Measurements from ENCODE around the gene ARRDC1.
"Not testable (repeated sequence)": the region's sequence is repeated elsewhere in the genome, so short reads cannot be mapped to it uniquely, and the experiment has no call there.

ARRDC1 gene

GRCh38 chr9:137605121-137606004 is at the start of gene ARRDC1:
ARRDC1 (plus strand) TSS chr9:137605686; CDS start chr9:137605718, 32 bp downstream.
- peak; percentile 91 for DNase-seq

GRCh38 chr9:137556069-137556838 is 49.2 kb upstream of the ARRDC1 start:
- no peak for DNase-seq

- DNase-seq: no peak
Observed at GRCh38 chr9:137558127-137558526, 47.4 kb upstream of the ARRDC1 start.

DNA sequence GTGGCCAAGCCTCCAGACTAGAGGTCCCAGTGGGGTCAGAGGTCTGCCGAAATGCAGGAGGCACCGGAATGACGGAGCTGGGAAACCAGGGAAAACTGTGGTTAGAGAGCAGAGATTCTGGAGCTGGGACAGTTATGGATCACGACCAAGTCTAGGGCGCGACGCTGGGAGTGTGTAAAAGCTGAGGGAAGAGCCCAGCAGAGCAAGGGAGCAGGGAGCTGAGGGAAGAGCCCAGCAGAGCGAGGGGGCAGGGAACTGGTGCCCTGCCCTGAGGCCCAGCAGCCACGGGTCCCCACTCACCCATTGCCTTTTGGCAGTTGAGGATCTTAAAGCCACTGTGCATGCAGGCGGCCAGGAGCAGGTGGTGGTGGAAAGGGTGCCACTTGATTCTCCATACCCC is 41.4 kb upstream of the ARRDC1 start:
- no peak for DNase-seq

- DNase-seq: no peak
Observed at GRCh38 chr9:137564817-137565411, 40.6 kb upstream of the ARRDC1 start.

DNA sequence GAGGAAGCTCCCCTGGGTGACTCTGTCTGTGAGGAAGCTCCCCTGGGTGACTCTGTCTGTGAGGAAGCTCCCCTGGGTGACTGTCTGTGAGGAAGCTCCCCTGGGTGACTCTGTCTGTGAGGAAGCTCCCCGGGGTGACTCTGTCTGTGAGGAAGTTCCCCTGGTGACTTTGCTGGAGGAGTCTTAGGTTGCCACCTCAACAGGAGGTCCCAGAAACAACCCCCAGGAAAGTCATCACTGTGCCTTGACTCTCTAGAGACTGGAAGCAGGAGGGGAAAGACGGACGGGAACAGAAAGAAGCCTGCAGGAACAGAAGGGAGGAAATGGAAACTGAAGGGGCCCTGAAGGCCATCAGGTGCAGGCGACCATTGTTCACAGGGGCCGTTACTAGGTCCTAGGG is 37.0 kb upstream of the ARRDC1 start:
- DNase-seq: not testable (repeated sequence)

DNA sequence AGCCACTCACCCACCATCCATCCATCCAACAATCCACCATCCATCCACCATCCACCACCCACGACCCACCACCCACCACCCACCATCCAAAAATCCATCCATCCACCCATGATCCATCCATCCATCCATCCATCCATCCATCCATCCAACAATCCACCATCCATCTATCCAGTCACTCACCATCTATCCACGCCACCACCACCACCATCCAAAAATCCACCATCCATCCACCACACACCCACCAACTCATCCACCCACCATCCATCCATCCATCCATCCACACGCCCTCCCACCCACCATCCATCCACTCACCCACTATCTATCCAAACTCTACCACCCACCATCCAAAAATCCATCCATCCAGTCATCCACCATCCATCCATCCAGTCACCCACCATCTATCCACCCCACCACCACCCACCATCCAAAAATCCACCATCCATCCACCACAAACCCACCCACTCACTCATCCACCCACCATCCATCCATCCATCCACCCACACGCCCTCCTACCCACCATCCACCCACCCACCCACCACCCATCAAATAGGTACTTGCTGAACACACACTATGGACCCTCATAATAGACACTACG is 35.8 kb upstream of the ARRDC1 start:
- no peak for DNase-seq

DNA sequence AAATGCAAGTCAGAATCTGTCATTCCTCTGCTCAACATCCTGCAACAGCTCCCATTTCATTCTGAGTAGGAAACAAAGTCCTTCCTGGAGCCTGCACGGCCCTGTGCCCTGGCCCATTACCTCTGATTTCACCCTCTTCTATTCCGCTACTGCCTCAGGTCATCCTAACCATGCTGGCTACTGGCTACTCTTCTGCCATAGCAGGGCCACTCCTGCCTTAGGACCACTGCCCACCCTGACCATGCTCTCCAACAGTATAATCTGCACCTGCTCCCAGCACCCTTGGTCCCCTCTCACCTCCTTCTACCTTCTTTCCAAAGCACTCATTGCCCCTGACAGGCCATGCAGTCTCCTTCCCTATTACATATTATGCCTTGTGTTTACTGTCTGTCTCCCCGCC is 34.9 kb upstream of the ARRDC1 start:
- no peak for DNase-seq

DNA sequence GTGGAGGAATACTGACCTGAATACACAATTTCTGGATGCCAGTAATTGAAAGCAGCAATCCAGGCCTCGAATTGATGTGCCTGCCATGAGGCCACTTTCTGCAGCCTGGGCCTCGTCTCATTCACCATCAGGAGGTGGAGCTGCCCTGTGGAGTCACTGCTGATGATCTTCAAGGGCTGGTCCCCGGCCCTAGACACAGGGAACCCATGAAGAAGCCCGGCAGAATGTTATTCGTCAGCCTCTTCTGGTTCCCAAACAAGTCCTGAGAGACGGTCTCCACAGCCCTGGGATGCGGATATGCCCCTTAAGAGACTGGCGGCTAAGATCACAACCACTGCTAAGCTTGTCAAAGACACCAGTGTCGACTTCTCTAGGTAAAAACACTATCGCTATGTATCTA is 31.3 kb upstream of the ARRDC1 start:
- DNase-seq: no peak

DNA sequence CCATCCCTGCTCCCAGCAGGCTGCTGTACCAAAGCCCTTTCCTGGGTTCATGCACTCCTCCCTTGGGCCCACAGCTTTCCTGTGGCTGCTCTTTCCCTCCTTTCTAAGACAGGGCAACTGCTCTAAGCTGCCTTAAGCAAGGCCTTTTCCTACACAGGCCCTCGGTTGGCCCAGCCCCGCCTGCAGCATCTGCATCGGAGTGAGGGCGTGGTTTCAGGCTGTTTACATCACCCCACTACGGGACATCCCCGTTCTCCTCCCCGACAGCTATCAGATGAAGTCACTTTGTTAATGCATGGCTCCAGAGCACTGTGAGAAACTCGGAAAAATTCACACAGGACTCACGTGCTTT is 30.1 kb upstream of the ARRDC1 start:
- DNase-seq: no peak

DNA sequence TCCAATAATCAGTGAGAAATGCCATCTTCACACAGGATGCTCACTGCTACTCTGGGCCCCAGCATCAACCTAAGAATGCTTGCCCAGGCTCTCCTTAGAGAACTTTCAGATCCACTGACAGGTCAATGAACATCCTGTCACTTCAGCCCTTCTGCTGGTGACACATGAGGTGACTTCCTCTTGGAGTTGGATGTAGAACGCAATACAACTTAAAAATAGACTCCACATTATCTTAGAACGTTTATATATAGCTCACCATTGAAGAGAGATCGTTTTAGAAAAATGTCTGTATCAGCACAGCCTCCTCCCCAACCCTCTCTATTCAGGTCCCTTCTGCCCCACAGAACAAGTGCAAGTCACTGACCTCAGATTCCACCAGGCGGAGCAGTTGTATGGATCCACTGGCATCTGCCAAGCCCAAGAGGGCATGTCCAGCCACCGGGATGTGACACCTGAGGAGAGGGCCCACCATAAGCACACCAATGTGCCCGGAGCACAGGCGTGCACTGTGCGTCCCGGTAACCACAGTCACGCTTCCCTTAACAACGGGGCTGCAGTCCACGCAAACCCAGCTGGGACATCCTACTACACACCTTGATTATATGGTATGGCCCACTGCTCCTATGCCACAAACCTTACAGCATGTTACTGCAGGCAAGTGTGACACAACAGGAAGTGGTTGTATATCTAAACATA is 29.6 kb upstream of the ARRDC1 start:
- no peak for DNase-seq

GRCh38 chr9:137578518-137579258 is 26.8 kb upstream of the ARRDC1 start, which contains the start of gene DPH7:
DPH7 (minus strand) TSS chr9:137578925; CDS start chr9:137578777, 148 bp downstream.
- peak; percentile 96 for DNase-seq

- DNase-seq: no peak
Observed at GRCh38 chr9:137579259-137579604, 26.3 kb upstream of the ARRDC1 start.

- DNase-seq: no peak
Observed at GRCh38 chr9:137580209-137580953, 25.1 kb upstream of the ARRDC1 start.

GRCh38 chr9:137580954-137581322 is 24.5 kb upstream of the ARRDC1 start:
- DNase-seq: no peak

- DNase-seq: no peak
Observed at GRCh38 chr9:137581361-137582285, 23.9 kb upstream of the ARRDC1 start.

- DNase-seq: peak; percentile 23
Observed at GRCh38 chr9:137582286-137582860, 23.1 kb upstream of the ARRDC1 start.

- no peak for DNase-seq
Observed at GRCh38 chr9:137583347-137583746, 22.1 kb upstream of the ARRDC1 start.

DNA sequence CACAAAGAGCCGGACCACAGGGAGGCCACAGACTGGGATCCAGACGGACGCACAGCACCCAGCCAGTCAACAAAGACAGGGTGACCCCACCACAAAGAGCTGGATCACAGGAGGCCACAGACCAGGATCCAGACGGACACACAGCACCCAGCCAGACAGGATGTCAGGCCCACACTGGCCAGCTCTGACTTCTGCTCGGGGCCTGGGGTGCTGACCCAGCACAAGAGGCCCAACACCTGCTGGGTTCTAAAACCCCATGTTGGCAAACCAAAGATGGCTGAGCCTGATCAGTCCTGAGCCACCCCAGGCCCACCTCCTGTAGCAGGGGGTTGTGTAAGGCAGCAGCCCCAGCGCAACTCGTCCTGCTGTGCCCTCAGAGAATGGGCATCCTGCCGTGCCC is 21.5 kb upstream of the ARRDC1 start:
- no peak for DNase-seq

GRCh38 chr9:137586854-137587253 is 18.6 kb upstream of the ARRDC1 start:
- no peak for DNase-seq

All from OCI-M1 (cell line).